Endodermal cell (in vitro differentiated cells): ENCODE results near the gene ALPK1. TPM values are rescaled to one million over a fixed set of nuclear protein-coding genes. Genes with fewer than 3 reads are reported as not detected.

Source experiments
- DNase-seq: peaks from one replicate; pipeline ENCODE4 v3.0.0-alpha.2; 2017
- H3K27ac ChIP-seq: 2 replicates; pipeline ENCODE4 v1.5.1; 2013; ENCODE audit warnings: mild to moderate bottlenecking, low read depth, low read length, moderate library complexity
- H3K27me3 ChIP-seq: 2 replicates; pipeline ENCODE4 v1.6.1; 2013; ENCODE audit warnings: mild to moderate bottlenecking, low read length, moderate library complexity; ENCODE audit not compliant: insufficient read depth, control insufficient read depth, poor library complexity, severe bottlenecking
- H3K36me3 ChIP-seq: 2 replicates; pipeline ENCODE4 v1.7.0; 2013; ENCODE audit warnings: mild to moderate bottlenecking, low read length, moderate library complexity; ENCODE audit not compliant: control insufficient read depth, insufficient read depth
- H3K4me1 ChIP-seq: one replicate; pipeline ENCODE4 v1.7.0; 2013; ENCODE audit warnings: low read length; ENCODE audit not compliant: control insufficient read depth, insufficient read depth
- H3K4me3 ChIP-seq: 2 replicates; pipeline ENCODE4 v1.5.1; 2013; ENCODE audit warnings: mild to moderate bottlenecking, low read length, moderate library complexity
- H3K9ac ChIP-seq: 2 replicates; pipeline ENCODE4 v1.6.1; 2013; ENCODE audit warnings: mild to moderate bottlenecking, low read length, moderate library complexity; ENCODE audit not compliant: poor library complexity, severe bottlenecking; ENCODE audit errors: extremely low read depth
- H3K9me3 ChIP-seq: 2 replicates; pipeline ENCODE4 v1.6.1; 2013; ENCODE audit warnings: mild to moderate bottlenecking, low read length, moderate library complexity; ENCODE audit not compliant: control insufficient read depth
- H3K27ac Mint-ChIP-seq: 2 replicates; pipeline ENCODE4 v1.8.0; 2020; ENCODE audit warnings: mixed read lengths
- H3K27me3 Mint-ChIP-seq: 2 replicates; pipeline ENCODE4 v1.8.0; 2021; ENCODE audit warnings: mild to moderate bottlenecking, mixed read lengths; ENCODE audit not compliant: insufficient read depth
- H3K36me3 Mint-ChIP-seq: 2 replicates; pipeline ENCODE4 v1.8.0; 2020; ENCODE audit warnings: low read depth, mixed read lengths
- H3K4me1 Mint-ChIP-seq: 2 replicates; pipeline ENCODE4 v1.8.0; 2020; ENCODE audit warnings: mixed read lengths
- H3K4me3 Mint-ChIP-seq: 2 replicates; pipeline ENCODE4 v1.8.0; 2020; ENCODE audit warnings: mild to moderate bottlenecking, moderate library complexity, mixed read lengths
- H3K9me3 Mint-ChIP-seq: 2 replicates; pipeline ENCODE4 v1.8.0; 2020; ENCODE audit warnings: mild to moderate bottlenecking, mixed read lengths
- WGBS, 2 experiments: methylation state at CpG; one replicate each; pipeline versions ENCODE4 v1.1.5 to v1.1.7; 2013; ENCODE audit warnings: missing lambda C conversion rate in 2 of 2, mixed read lengths in 1 of 2; ENCODE audit not compliant: insufficient coverage in 1 of 2, insufficient read length in 1 of 2; 5-methylcytosine and 5-hydroxymethylcytosine counted together
- total RNA-seq, 2 donors: library from RNA; stranded (reverse); fragmentation: NEBNext Ultra II Directional in 1 of 2; extraction: Animal tissue kit (Norgen Biotek cat#: 25700) in 1 of 2; gene quantifications; 2 replicates in 1 of 2; 3 replicates in 1 of 2; pipeline ENCODE4 v1.2.1, GENCODE V29; 2021
- TF ChIP-seq, protein P1 (sequence below): fragments of 200-600 bp; sonication (generic); conservative IDR thresholded peaks from 2 replicates; pipeline ENCODE4 v1.5.0; 2021; ENCODE audit warnings: antibody characterized with exemption, mild to moderate bottlenecking

Gene ALPK1
- total RNA-seq, 2 donors from 2014 or later, result 0.24 to 0.44 TPM

DNA sequence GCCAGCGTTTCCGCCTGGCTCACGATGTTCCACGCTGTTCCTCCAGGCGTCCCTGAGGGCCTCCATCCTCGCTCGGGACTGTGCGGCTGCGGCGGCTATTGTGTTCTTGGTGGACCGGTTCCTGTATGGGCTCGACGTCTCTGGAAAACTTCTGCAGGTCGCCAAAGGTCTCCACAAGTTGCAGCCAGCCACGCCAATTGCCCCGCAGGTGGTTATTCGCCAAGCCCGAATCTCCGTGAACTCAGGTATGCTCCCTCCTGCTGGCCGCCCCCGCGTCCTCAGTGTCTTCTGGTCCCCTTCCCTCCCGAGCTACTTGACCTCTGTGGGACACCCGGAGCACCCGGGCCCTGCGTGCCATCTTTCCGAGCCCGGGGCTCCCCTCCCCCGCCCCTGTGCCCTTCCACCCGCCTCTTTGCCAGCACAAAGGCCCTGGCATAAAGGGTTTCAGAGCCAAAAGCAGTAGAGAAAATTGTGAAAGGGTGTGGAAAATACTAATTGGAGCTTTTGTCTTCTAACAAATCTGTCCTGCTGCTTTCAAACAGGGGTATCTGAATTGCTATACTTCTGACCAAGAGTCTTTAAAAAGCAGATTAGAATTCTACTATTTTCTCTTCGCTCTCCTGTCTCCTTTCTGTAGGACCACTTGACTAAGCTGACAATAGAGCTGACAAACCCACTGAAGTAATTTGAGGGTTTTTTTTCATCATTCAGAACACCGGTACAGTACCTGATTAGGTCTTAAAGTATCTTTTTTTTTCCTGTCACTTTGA lies 114.8 kb downstream of the ALPK1 start:
- Histone ChIP-seq H3K9me3 (no peaks in the 10 kb centered on the region), H3K4me3 (no peak overlapping the region), H3K4me1 (no peaks in the 10 kb centered on the region), H3K27ac (no peak overlapping the region), H3K27me3 (no peaks in the 10 kb centered on the region), H3K9ac (no peak overlapping the region), H3K36me3 (no peaks in the 10 kb centered on the region)
- H3K27ac Mint-ChIP-seq, result no peak overlapping the region
- TF ChIP-seq, protein P1, sequence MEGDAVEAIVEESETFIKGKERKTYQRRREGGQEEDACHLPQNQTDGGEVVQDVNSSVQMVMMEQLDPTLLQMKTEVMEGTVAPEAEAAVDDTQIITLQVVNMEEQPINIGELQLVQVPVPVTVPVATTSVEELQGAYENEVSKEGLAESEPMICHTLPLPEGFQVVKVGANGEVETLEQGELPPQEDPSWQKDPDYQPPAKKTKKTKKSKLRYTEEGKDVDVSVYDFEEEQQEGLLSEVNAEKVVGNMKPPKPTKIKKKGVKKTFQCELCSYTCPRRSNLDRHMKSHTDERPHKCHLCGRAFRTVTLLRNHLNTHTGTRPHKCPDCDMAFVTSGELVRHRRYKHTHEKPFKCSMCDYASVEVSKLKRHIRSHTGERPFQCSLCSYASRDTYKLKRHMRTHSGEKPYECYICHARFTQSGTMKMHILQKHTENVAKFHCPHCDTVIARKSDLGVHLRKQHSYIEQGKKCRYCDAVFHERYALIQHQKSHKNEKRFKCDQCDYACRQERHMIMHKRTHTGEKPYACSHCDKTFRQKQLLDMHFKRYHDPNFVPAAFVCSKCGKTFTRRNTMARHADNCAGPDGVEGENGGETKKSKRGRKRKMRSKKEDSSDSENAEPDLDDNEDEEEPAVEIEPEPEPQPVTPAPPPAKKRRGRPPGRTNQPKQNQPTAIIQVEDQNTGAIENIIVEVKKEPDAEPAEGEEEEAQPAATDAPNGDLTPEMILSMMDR, result peak; percentile 18
- H3K27me3 Mint-ChIP-seq, result peaks cover 32% of the 10 kb centered on the region
- DNase-seq, result peak; percentile 70
- H3K9me3 Mint-ChIP-seq, result no peaks in the 10 kb centered on the region
- no peak overlapping the region for H3K4me3 Mint-ChIP-seq
- no peaks in the 10 kb centered on the region for H3K36me3 Mint-ChIP-seq
- peaks cover 3% of the 10 kb centered on the region for H3K4me1 Mint-ChIP-seq
- 77 to 83% methylated on average over 17 to 32 of the region's 32 CpGs for WGBS, 2 experiments

DNA sequence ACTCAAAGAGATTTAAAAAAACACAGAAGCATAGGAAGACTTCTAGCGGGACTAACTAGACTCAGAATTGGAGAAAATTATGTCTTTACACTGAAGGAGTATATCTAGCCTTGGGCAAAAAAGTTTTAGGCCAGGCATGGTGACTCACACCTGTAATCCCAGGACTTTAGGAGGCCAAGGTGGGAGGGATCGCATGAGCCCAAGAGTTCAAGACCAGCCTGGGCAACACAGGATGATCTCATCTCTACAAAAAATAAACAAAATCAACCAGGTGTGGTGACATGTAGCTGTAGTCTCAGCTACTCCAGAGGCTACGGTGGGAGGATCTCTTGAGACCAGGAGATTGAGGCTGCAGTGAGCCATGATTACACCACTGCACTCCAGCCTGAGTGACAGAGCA lies 119.3 kb downstream of the ALPK1 start:
- Histone ChIP-seq H3K4me1 (no peaks in the 10 kb centered on the region), H3K9ac (no peak overlapping the region), H3K36me3 (no peaks in the 10 kb centered on the region), H3K9me3 (no peaks in the 10 kb centered on the region), H3K4me3 (no peak overlapping the region), H3K27ac (no peak overlapping the region), H3K27me3 (no peaks in the 10 kb centered on the region)
- Mint-ChIP-seq H3K27me3 (peaks cover 42% of the 10 kb centered on the region), H3K9me3 (no peaks in the 10 kb centered on the region), H3K27ac (no peak overlapping the region), H3K4me1 (peaks cover 3% of the 10 kb centered on the region), H3K36me3 (no peaks in the 10 kb centered on the region), H3K4me3 (no peak overlapping the region)
- 96 to 98% methylated on average over 2 to 3 of the region's 3 CpGs for WGBS, 2 experiments
- TF ChIP-seq, protein P1, result no peak
- DNase-seq, result no peak

DNA sequence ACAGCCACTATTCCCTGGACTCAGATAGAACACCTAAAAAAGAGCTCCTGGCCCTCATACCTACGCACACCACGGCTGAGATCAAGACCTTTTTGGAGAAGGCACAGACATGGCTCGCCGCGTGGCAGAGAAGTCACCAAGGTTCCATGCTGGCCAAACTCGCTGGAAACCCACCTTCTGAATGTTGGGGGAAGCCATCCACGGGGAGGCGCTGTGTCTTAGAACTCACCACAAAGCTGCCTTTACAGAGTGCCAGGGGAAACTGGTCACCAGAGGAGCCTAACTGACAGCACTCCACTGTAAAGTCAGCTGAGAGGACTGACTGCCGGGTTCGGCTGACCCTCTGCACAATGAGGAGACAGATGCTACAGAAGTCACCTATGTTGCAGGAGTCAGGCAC lies 120.9 kb downstream of the ALPK1 start:
- Histone ChIP-seq H3K9ac (no peak overlapping the region), H3K36me3 (no peaks in the 10 kb centered on the region), H3K4me1 (no peaks in the 10 kb centered on the region), H3K9me3 (no peaks in the 10 kb centered on the region), H3K27ac (no peak overlapping the region), H3K27me3 (no peaks in the 10 kb centered on the region), H3K4me3 (no peak overlapping the region)
- no peaks in the 10 kb centered on the region for H3K9me3 Mint-ChIP-seq
- no peak overlapping the region for H3K27ac Mint-ChIP-seq
- DNase-seq, result peak; percentile 91
- WGBS, 2 experiments, result 72% methylated on average over 9 to 10 of the region's 10 CpGs
- H3K4me1 Mint-ChIP-seq, result no peaks in the 10 kb centered on the region
- no peak overlapping the region for H3K4me3 Mint-ChIP-seq
- H3K27me3 Mint-ChIP-seq, result peaks cover 31% of the 10 kb centered on the region
- TF ChIP-seq, protein P1, result peak; percentile 84
- H3K36me3 Mint-ChIP-seq, result no peaks in the 10 kb centered on the region
